NCI-H1417 treated with DMSO at 0.1 percent for 48 hours (cell line): Measurements from ENCODE around the gene TSHR.

Experiments used
- DNase-seq: peaks from one replicate; lab custom pipeline; 2025; lab: John Stamatoyannopoulos, UW

TSHR gene

GRCh38 chr14:81138429-81138828 lies 183.0 kb downstream of the TSHR start:
- DNase-seq: no peak

DNA sequence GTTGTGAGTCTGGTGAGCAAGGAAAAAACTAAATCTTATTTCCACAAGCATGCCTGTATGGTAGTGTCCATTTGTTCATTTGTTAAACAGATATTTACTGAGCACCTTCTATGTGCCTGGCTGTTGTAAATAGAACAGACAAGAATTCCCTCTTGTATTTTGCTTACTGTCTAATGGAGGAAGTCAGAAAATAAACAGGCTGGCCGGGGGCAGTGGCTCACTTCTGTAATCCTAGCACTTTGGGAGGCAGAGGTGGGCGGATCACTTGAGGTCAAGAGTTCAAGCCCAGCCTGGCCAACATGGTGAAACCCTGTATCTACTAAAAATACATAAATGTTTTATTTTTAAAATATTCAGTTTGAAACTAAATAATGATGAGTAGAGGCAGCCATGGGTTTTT lies 186.0 kb downstream of the TSHR start:
- DNase-seq: no peak

- DNase-seq: no peak
Measured at GRCh38 chr14:81143793-81144192, 188.4 kb downstream of the TSHR start.

- no peak for DNase-seq
Measured at GRCh38 chr14:81144824-81145603, 189.6 kb downstream of the TSHR start.

- DNase-seq: no peak
Measured at GRCh38 chr14:81147140-81147897, 191.9 kb downstream of the TSHR start.

DNA sequence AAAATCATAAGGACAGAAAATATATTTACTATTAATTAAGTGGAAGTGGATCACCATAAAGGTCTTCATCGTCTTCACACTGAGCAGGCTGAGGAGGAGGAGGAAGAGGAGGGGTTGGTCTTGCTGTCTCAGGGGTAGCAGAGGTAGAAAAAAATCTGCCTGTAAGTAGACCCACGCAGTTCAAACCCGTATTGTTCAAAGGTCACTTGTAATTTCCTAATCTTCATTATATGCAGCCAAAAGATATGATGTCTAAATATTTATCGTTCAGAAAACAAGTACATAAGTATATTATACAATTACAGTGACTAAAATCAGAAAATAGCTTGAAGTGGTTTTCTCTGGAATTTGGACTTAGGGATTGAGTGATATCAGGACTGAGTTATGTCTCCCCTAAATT lies 193.2 kb downstream of the TSHR start:
- DNase-seq: no peak

- DNase-seq: no peak
Measured at GRCh38 chr14:81153187-81153586, 197.8 kb downstream of the TSHR start.

GRCh38 chr14:81157431-81157830 lies 202.0 kb downstream of the TSHR start:
- DNase-seq: no peak

- no peak for DNase-seq
Measured at GRCh38 chr14:81161088-81161487, 205.7 kb downstream of the TSHR start.

GRCh38 chr14:81161749-81162148 lies 206.3 kb downstream of the TSHR start:
- no peak for DNase-seq

GRCh38 chr14:81162941-81163340 lies 207.5 kb downstream of the TSHR start:
- DNase-seq: no peak

DNA sequence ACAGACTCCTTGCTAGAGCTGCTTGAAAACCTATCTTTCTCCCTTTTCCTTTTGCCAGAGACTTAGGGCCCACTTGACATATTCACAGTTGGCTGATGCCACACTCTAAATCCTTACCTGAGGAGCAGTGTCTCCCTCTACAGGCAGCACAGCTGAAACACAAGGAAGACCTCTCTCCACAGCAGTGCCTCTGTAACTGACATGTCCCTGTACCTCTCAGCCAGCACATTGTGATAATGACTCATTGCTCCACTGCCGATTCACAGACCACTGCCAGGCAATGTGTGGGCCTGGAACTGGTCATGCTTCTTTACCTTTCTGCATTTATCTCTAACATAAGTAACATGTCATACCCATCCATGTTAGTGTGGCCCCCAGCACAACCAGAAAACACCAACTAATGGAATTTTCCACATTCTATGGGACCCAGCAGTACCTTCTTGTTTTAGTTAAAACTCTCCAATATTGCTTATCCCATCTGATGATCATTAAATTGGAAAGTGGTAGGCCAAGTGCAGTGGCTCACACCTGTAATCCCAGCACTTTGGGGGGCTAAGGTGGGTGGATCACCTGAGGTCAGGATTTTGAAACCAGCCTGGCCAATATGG lies 208.8 kb downstream of the TSHR start:
- no peak for DNase-seq

DNA sequence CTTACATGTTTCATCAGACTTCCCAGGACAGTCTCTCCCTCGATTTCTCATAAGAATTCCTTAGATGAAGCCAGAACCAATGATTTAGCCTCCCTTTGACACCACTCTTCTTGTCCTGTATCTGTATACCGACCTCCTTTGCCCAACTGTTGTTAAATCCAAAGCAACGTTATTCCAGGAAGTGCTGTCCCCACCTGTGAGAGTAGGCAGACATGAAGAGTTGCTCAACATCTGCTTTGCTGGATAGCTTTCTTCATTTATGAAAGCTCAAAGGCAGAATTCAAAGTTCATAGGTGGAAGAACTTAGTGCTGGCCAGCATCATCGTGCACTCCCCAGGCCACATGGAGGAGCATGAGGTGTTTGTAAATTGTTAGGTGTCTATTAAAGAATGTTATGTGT lies 209.8 kb downstream of the TSHR start:
- no peak for DNase-seq

DNA sequence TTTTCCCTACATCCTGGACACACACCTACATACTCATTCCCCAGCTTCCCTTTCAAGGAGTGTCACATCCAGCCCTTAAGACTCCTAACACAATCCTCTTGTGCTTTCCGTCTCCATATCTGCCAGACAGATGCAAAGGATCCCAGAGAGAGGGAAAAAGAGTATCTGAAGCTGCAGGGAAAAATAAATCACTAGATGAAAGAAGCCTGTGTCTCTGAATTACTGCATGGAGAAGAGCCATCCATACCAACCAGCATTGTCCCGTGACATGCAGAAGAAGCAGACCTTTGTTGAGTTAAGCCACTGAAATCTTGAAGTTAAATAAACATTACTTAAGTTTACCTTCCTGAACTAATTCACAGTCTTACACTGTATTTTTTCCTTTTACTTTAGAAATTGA lies 210.7 kb downstream of the TSHR start:
- no peak for DNase-seq

GRCh38 chr14:81169267-81169666 lies 213.8 kb downstream of the TSHR start:
- no peak for DNase-seq

DNA sequence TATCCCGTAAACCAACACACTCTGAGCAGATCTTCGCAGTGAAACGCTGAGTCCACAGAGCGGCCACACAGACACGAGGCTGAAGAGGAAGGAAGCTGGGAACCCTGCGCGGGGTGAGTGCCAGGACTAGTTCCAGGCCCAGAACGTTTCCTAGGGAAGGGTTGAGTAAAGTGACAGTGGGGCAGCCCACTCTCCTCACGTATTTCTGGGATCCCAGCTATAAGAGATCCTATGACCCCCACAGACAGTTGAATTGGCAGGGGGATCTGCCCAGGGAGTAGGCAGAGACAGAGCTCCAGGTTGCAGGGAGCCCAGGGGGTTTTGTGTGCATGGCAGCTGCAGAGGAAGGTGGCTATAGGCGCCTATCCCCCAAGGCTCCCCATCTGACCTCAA lies 214.3 kb downstream of the TSHR start:
- DNase-seq: no peak

- peak; percentile 94 for DNase-seq
Measured at GRCh38 chr14:81170104-81170828, 214.8 kb downstream of the TSHR start.

DNA sequence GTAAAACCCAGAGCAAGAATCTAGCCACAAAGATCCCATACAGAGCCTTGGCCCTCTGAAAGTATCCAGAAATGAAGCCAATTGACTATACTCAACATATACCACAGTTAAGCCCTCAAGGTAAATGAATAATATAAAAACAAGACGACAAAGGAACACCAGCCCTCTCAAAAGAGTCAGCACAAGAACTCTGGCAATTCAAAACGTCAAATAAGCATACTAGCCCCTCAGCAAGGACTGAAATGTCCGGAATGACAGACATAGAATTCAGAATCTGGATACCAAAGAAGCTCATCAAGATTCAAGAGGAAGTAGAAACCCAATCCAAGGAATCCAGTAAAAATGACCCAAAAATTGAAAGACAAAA lies 215.4 kb downstream of the TSHR start:
- no peak for DNase-seq

DNA sequence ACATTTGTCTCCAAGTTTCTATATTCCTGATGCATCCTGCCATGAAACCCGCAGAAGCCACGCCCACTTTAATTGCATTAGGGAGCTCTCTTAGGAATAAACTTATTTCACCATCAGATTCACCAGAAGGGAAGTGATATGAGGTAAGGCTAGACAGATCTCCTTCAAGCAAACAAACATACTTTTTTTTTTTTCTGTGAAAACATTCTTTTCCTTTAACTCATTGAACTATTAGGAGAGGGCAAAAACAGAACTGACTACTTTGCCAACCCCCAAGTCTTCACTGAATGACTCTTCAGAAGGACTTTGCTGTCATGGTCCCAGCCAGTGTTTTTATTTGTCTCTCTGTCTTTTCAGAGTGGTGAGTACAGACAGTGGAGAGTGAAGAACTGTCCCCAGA lies 216.9 kb downstream of the TSHR start:
- DNase-seq: no peak

GRCh38 chr14:81172881-81173280 lies 217.5 kb downstream of the TSHR start:
- DNase-seq: no peak

GRCh38 chr14:81176241-81176640 lies 220.8 kb downstream of the TSHR start:
- DNase-seq: no peak

DNA sequence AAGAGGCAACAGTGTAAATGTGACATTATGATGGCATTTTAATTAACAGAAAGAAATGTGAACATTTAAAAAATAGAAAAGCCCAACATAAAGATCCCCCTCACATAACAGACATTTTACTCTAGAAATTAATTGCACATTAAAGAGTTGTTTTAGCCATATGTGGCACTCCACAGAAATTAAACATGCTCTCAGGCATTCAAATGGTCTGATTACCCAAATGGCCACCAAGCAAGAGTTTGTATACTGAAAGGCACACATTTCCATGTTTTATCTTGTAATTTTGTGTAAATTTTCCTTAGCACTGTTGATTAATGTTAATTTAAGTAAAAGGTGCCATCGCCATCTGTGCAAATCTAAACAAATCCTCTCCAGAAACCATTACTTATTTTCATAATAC lies 221.8 kb downstream of the TSHR start:
- DNase-seq: no peak

- DNase-seq: no peak
Measured at GRCh38 chr14:81178063-81178462, 222.6 kb downstream of the TSHR start.
